A673 (cell line): ENCODE data around the gene RILP. TPM values are rescaled to one million over a fixed set of nuclear protein-coding genes. Genes with fewer than 3 reads are reported as not detected.

Source experiments
- BruUV-seq: library from RNA; stranded (reverse); fragments of 400-500 nt; replicated peaks from 2 replicates; lab custom pipeline; 2021; lab: Mats Ljungman, UMichigan
- CTCF ChIA-PET: fragments of 300-600 bp; sonication (Branson Sonifier 250); formaldehyde crosslinking; loops from one replicate; lab custom pipeline; 2022; ENCODE audit warnings: antibody characterized with exemption; lab: Charles Lee
- POLR2A ChIA-PET: fragments of 300-600 bp; sonication (Branson Sonifier 250); formaldehyde crosslinking; loops from one replicate; lab custom pipeline; 2022; ENCODE audit warnings: antibody characterized with exemption; ENCODE audit not compliant: low non-redundant PET; lab: Charles Lee
- DNase-seq: peaks from one replicate; pipeline ENCODE4 v3.0.0-alpha.2; 2015; ENCODE audit warnings: low spot score
- H3K27ac ChIP-seq: fragments of 200-600 bp; sonication (generic); 2 replicates; pipeline ENCODE4 v1.5.1; 2016; ENCODE audit warnings: mixed run types, low read depth, mild to moderate bottlenecking, mixed read lengths, antibody characterized with exemption, low read length; ENCODE audit not compliant: poor library complexity, severe bottlenecking
- H3K27me3 ChIP-seq: fragments of 200-600 bp; sonication (generic); replicated peaks from 2 replicates; pipeline ENCODE4 v1.6.1; 2017; ENCODE audit warnings: mixed run types, low read depth, mild to moderate bottlenecking, mixed read lengths, antibody characterized with exemption, low read length; ENCODE audit not compliant: insufficient read depth, poor library complexity
- H3K36me3 ChIP-seq: fragments of 200-600 bp; sonication (generic); 2 replicates; pipeline ENCODE4 v1.6.1; 2016; ENCODE audit warnings: mixed run types, mild to moderate bottlenecking, mixed read lengths, antibody characterized with exemption, low read length; ENCODE audit not compliant: insufficient read depth, poor library complexity, severe bottlenecking
- H3K4me1 ChIP-seq: fragments of 200-600 bp; sonication (generic); 2 replicates; pipeline ENCODE4 v1.6.1; 2017; ENCODE audit warnings: mixed run types, mild to moderate bottlenecking, mixed read lengths, antibody characterized with exemption, low read length; ENCODE audit not compliant: insufficient read depth, poor library complexity, severe bottlenecking
- H3K4me3 ChIP-seq: fragments of 200-600 bp; sonication (generic); 2 replicates; pipeline ENCODE4 v1.5.1; 2016; ENCODE audit warnings: low read depth, mixed run types, mild to moderate bottlenecking, mixed read lengths, low read length; ENCODE audit not compliant: poor library complexity, severe bottlenecking
- H3K9me3 ChIP-seq: fragments of 200-600 bp; sonication (generic); 2 replicates; pipeline ENCODE4 v1.6.1; 2016; ENCODE audit warnings: mixed run types, low read depth, mild to moderate bottlenecking, mixed read lengths, antibody characterized with exemption, low read length; ENCODE audit not compliant: poor library complexity, severe bottlenecking
- EZH2 ChIP-seq: fragments of 200-600 bp; sonication (generic); IDR thresholded peaks from 2 replicates; pipeline ENCODE4 v1.6.1; 2017; ENCODE audit warnings: borderline replicate concordance, low read depth, mild to moderate bottlenecking, mixed read lengths, antibody characterized with exemption, low read length; ENCODE audit not compliant: poor library complexity, severe bottlenecking
- intact Hi-C: fragments of 100-400 bp; cut with micrococcal nuclease; formaldehyde crosslinking; loops from one replicate; pipeline ENCODE4 v1.10.0; 2022; ENCODE audit not compliant: unreplicated experiment
- total RNA-seq: library from RNA; stranded (reverse); gene quantifications from 2 replicates; pipeline ENCODE4 v1.2.3, GENCODE V29; 2021
- TF ChIP-seq, protein P1 (sequence below): fragments of 300-800, 200-600 bp; sonication (generic); conservative IDR thresholded peaks from 2 replicates; pipeline ENCODE4 v1.5.1; 2017; ENCODE audit warnings: low read depth, mild to moderate bottlenecking, antibody characterized with exemption, low read length, moderate library complexity, mixed read lengths

The RILP gene
- total RNA-seq, 1 experiment from 2014 or later = 0.73 TPM

DNA sequence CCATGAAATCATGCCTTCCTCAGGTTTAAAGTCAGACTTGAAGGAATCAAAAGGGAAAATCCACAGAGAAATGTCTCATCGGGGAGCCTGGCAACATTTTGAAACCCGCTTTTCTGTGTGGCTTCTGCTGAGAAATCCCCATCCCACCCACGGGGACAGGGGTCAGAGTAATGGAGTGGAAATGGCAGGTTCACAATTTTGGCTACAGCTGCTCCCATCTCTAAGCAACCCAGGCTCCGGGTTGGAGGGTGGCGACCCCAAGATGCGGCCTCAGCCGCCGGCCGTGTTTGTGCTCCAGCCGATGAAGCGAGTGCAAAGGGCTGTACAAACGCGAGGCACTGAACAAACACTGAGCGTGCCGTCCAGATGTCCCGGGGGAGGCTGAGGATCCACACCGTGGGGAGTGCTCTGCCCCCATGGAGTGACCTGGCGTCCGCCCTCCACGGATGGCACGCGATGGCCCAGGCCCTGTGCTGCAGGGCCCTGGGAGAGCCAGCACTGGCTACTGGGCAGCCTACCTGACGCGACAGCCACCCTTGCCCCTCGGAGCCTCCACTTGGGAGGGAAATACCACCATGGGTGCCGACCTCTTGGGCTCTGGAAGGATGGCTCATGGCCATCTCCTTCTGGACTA is 43.2 kb downstream of the RILP start:
- Histone ChIP-seq H3K4me3 (no peak overlapping the region), H3K27me3 (no peaks in the 10 kb centered on the region), H3K36me3 (no peaks in the 10 kb centered on the region), H3K4me1 (no peaks in the 10 kb centered on the region), H3K9me3 (peaks cover 5% of the 10 kb centered on the region), H3K27ac (no peak overlapping the region)
- POLR2A ChIA-PET = interaction anchor here (0.6 kb wide), 1 partner anchor 47 kb away, joined by 3 read pairs; no protein-coding TSS in a partner anchor
- intact Hi-C loops = no loop called here
- TF ChIP-seq EZH2 = no peak
- TF ChIP-seq, protein P1, sequence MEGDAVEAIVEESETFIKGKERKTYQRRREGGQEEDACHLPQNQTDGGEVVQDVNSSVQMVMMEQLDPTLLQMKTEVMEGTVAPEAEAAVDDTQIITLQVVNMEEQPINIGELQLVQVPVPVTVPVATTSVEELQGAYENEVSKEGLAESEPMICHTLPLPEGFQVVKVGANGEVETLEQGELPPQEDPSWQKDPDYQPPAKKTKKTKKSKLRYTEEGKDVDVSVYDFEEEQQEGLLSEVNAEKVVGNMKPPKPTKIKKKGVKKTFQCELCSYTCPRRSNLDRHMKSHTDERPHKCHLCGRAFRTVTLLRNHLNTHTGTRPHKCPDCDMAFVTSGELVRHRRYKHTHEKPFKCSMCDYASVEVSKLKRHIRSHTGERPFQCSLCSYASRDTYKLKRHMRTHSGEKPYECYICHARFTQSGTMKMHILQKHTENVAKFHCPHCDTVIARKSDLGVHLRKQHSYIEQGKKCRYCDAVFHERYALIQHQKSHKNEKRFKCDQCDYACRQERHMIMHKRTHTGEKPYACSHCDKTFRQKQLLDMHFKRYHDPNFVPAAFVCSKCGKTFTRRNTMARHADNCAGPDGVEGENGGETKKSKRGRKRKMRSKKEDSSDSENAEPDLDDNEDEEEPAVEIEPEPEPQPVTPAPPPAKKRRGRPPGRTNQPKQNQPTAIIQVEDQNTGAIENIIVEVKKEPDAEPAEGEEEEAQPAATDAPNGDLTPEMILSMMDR = no peak
- CTCF ChIA-PET = no interaction called here
- no TSS peak for BruUV-seq
- no peak for DNase-seq

DNA sequence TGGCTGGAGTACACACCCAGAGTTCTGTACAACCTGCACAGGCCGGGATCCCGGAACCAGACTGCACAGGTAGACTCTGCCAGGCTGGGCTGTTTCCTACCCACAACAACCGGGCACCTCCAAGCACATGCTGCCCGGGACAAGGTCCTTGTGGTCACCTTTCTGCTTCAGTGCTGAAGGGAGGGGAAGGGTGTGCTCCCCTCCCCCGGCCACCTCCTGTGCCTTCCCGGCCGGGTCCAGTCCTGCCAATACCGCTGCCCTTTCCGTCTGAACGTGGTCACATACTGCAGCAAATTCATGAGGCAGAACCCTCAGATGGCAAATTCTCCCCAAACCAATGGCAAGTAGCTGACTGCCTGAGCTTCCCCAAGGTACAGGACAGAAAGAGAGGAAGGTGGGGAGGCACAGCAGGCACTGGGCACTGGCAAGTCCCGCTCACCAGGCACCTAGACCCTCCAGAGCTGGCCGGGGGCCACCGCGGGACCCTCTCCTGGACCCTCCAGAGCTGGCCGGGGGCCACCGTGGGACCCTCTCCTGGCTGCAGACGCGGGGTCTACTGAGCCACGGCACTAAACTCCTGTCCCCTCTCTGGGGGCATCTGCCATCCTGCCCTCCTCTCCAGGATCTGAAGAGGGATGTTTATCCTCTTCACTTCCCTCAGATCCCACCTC is 43.9 kb downstream of the RILP start:
- ChIA-PET CTCF (no interaction called here), POLR2A (interaction anchor here (0.6 kb wide), 1 partner anchor 47 kb away, joined by 3 read pairs; no protein-coding TSS in a partner anchor)
- intact Hi-C loops = no loop called here

DNA sequence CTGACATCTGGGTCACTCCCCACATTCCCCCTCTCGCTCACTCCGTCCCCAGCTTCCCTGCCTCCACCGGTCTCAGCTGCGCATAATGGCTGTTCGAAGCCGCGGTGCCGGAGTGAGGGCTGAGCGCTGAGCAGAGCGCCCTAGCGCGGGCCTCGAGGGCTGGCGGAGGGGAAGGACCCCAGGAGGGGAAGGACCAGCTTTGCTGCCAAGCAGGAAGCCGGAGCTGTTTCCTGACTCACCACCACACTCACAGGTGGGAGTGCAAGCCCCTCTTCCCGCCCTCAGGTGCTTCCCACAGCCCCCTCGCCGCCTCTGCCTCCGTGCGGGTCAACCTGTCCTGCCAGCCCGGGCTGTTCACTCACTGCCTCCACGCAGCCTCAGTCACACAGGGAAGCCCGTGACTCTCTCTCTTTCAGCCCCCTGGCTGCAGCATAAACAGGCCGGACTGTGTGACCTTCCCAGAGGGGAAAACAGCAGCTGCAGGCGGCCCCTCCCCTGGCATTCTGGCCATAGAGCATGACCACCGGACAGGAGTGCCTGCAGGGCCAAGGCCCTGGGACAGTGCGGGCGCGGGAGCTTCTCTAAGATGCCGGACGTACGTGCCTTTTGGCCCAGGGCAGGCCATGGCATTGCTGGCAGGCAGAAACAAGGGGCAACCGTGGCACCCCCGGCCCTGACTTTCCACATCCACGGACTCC is 44.7 kb downstream of the RILP start:
- no peak for TF ChIP-seq EZH2
- TF ChIP-seq, protein P1 = no peak
- Histone ChIP-seq H3K4me1 (no peaks in the 10 kb centered on the region), H3K4me3 (no peak overlapping the region), H3K36me3 (no peaks in the 10 kb centered on the region), H3K9me3 (peaks cover 5% of the 10 kb centered on the region), H3K27me3 (no peaks in the 10 kb centered on the region), H3K27ac (no peak overlapping the region)
- CTCF ChIA-PET = no interaction called here
- no peak for DNase-seq
- POLR2A ChIA-PET = no interaction called here
- intact Hi-C loops = no loop called here
- BruUV-seq = no TSS peak

More for the DNA sequence above, 43.9 kb downstream of the RILP start:
- no peak overlapping the region for H3K4me3 ChIP-seq
- TF ChIP-seq EZH2 = no peak
- TF ChIP-seq, protein P1 = no peak
- H3K36me3 ChIP-seq = no peaks in the 10 kb centered on the region
- BruUV-seq = no TSS peak
- no peaks in the 10 kb centered on the region for H3K27me3 ChIP-seq
- DNase-seq = no peak
- H3K27ac ChIP-seq = no peak overlapping the region
- peaks cover 5% of the 10 kb centered on the region for H3K9me3 ChIP-seq
- H3K4me1 ChIP-seq = no peaks in the 10 kb centered on the region
